Kidney epithelial cell (primary cell): ENCODE data around the gene ALOX5. TPM values are rescaled to one million over a fixed set of nuclear protein-coding genes. Genes with fewer than 3 reads are reported as not detected.

ENCODE experiments used
- DNase-seq: peaks from one replicate; pipeline ENCODE4 v3.0.0-alpha.2; 2010; ENCODE audit warnings: low read depth
- H3K27me3 ChIP-seq: 2 replicates; pipeline ENCODE4 v1.6.0; 2011; ENCODE audit warnings: low read length; ENCODE audit not compliant: control insufficient read depth, insufficient read depth
- H3K36me3 ChIP-seq: 2 replicates; pipeline ENCODE4 v1.5.1; 2011; ENCODE audit warnings: low read length; ENCODE audit not compliant: control insufficient read depth, insufficient read depth
- H3K4me3 ChIP-seq: 2 replicates; pipeline ENCODE4 v1.5.1; 2011; ENCODE audit warnings: low read depth, mild to moderate bottlenecking, control low read depth, low read length
- total RNA-seq: library from RNA; depleted of rRNA; stranded (reverse); fragments of >200 nt; gene quantifications from 2 replicates; pipeline ENCODE4 v1.2.3, GENCODE V29; 2015
- TF ChIP-seq, protein P1 (sequence below): IDR thresholded peaks from 2 replicates; pipeline ENCODE4 v1.5.1; 2011; ENCODE audit warnings: mild to moderate bottlenecking, moderate library complexity, low read length, control low read depth, inconsistent platforms; ENCODE audit not compliant: insufficient read depth, poor library complexity, severe bottlenecking

Gene ALOX5
- total RNA-seq, 1 donor from 2014 or later: 18.7 TPM

DNA sequence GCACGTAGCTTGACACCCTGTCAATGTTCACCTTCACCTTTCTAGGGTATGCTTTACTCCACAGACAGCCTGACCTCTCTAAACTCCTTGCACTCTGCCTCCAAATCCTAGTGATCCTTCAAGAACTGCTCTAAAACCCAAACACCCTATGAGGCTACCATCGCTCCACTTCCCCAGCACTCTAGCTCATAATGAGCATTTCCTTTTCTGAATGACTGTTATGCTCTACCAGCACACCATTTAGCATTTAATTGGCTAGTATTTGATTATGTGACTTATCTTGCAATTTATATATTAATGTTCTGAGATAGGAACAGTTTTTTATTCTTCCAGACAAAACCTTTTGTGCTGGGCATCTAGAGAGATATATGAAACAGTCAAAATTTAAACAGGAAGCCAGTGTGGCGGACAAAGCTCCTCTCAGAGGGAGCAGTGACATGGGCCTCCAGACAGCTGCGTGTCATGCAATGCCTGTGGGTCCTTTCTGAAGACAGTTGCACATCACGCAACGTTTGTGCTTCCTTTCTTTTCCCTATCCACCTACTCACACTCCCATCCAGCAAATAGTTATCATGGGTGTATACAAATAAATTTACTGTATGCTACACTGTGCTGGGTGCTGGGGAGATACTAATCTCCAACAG, 86.3 kb downstream of the ALOX5 start:
- TF ChIP-seq, protein P1, sequence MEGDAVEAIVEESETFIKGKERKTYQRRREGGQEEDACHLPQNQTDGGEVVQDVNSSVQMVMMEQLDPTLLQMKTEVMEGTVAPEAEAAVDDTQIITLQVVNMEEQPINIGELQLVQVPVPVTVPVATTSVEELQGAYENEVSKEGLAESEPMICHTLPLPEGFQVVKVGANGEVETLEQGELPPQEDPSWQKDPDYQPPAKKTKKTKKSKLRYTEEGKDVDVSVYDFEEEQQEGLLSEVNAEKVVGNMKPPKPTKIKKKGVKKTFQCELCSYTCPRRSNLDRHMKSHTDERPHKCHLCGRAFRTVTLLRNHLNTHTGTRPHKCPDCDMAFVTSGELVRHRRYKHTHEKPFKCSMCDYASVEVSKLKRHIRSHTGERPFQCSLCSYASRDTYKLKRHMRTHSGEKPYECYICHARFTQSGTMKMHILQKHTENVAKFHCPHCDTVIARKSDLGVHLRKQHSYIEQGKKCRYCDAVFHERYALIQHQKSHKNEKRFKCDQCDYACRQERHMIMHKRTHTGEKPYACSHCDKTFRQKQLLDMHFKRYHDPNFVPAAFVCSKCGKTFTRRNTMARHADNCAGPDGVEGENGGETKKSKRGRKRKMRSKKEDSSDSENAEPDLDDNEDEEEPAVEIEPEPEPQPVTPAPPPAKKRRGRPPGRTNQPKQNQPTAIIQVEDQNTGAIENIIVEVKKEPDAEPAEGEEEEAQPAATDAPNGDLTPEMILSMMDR: no peak
- no peak for DNase-seq
- no peaks in the 10 kb centered on the region for H3K27me3 ChIP-seq
- H3K36me3 ChIP-seq: no peaks in the 10 kb centered on the region
- H3K4me3 ChIP-seq: no peak overlapping the region

DNA sequence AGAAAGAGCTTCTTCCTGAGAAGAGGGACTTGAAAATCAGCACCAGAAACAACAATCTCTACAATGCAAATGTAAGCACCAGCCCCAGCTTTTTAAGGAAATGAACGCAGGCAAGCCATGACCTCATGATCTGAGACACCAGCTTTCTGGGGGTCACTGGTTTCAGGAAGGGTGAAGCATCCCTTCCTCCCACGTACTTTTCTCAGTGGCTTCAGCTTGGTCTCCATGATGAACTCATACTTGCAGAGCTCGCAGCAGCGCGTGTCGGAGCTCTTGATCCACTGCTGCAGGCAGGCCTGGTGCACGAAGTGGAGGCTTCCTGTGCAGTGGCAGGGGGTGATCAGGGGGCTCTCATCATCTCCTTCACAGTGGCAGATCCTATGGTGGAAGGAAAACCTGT, 87.0 kb downstream of the ALOX5 start:
- H3K36me3 ChIP-seq: no peaks in the 10 kb centered on the region
- no peak overlapping the region for H3K4me3 ChIP-seq
- TF ChIP-seq, protein P1: no peak
- no peaks in the 10 kb centered on the region for H3K27me3 ChIP-seq
- no peak for DNase-seq

DNA sequence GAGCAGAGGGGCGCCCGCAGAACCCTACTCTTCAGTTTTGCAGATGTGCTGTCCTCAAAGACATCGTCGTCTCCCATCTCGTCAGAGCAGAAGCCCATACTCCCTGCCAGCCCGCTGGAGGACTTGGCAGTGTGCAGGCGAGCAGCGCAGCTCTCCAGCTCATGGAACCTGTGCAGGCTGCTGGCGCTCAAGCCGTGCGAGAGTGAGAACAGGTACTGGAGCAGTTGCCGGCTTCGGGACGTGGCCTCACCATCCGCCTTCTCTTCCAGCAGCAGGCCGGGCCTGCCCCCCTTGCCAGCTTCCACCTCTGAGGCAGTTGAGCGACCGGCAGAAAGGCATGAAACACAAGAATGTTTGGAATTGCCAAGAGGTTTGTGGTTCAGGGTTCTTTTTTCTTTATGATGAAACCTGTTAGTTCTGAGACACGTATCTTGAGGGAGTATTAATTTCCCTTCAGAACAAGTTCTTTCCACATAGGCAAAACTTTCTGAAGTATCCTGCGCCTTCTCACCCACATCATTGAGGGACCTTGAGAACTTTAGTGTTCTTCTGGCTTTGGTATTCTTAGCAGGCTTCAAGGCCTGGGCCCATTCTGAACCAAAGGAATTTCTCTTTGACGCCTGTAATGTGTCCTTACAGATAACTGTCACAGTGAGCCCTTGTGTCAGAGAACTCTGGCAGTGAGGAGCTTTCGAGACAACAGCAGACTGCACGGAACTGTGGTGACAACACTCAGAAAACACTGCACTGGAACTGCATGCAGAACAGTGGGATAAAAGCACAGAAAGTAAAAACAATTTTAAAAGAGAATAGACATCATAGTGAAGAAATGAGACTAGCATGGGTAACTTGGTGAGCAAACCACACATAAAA, 89.5 kb downstream of the ALOX5 start:
- no peaks in the 10 kb centered on the region for H3K36me3 ChIP-seq
- TF ChIP-seq, protein P1: no peak
- H3K27me3 ChIP-seq: no peaks in the 10 kb centered on the region
- no peak overlapping the region for H3K4me3 ChIP-seq
- no peak for DNase-seq

DNA sequence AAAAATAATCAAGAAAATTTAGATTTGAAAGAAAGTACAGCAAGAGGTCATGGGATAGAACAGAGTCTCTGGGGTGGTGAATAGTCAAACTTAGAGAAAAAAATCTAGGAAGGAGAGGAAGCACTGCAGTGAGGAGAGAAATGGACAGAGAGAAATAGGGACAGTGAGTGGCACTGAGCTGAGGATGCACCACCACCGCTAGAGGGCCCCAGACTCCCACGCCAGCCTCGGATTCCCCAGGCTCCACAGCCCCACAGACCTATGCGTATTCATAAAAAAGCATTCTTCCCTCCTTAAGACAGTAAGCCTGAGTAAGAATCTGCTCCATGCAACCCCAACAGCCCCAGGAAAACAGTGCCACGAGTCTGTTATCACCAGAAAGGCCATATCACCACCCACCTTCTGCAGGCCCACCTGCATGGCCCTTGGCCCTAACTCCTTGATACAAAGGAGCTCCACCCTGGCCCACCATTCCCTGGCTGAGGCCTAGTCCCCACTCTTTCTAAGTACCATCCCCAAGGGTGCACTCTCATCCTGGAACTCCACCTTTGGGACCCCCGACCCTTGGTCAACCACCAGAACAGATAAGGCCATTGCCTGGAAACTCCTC, 91.0 kb downstream of the ALOX5 start:
- Histone ChIP-seq H3K4me3 (no peak overlapping the region), H3K36me3 (no peaks in the 10 kb centered on the region), H3K27me3 (no peaks in the 10 kb centered on the region)
- TF ChIP-seq, protein P1: peak; percentile 97
- no peak for DNase-seq

DNA sequence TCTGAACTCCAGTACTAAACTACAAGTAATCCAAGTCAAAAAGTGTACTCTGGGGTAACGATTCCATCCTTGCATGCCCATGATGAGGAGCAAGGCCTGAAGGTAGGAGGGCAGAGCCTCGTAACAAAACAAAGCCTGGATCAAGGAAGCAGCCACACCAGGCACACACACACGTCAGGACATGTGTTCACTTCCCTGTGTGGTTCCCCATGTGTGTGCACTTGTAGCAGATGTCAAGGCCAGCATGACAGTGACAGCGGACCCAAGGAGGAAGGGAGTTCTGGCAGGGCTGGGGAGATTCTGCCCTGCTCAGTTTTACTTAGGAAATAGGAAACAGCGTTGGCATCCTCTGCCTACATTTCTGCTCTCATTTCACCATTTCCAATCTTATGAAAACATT, 92.8 kb downstream of the ALOX5 start:
- DNase-seq: no peak
- no peaks in the 10 kb centered on the region for H3K27me3 ChIP-seq
- no peaks in the 10 kb centered on the region for H3K36me3 ChIP-seq
- TF ChIP-seq, protein P1: no peak
- no peak overlapping the region for H3K4me3 ChIP-seq
